Mesothelial cell of epicardium (in vitro differentiated cells): Measurements from ENCODE around the gene SNCA. TPM values are rescaled to one million over a fixed set of nuclear protein-coding genes. Genes with fewer than 3 reads are reported as not detected.

ENCODE experiments used
- DNase-seq, 2 experiments: peaks; one replicate each; pipeline ENCODE4 v3.0.0; 2021; ENCODE audit warnings: low spot score in 2 of 2; ENCODE audit not compliant: unreplicated experiment in 2 of 2
- H3K27ac Mint-ChIP-seq: 2 replicates; pipeline ENCODE4 v1.8.0; 2021; ENCODE audit warnings: mixed read lengths
- H3K27me3 Mint-ChIP-seq: 2 replicates; pipeline ENCODE4 v1.8.0; 2021; ENCODE audit warnings: low read depth, mixed read lengths
- H3K36me3 Mint-ChIP-seq: 2 replicates; pipeline ENCODE4 v1.8.0; 2021; ENCODE audit warnings: mixed read lengths
- H3K4me1 Mint-ChIP-seq: 2 replicates; pipeline ENCODE4 v1.8.0; 2021; ENCODE audit warnings: mixed read lengths
- H3K4me3 Mint-ChIP-seq: 2 replicates; pipeline ENCODE4 v1.8.0; 2021; ENCODE audit warnings: mild to moderate bottlenecking, moderate library complexity, mixed read lengths
- H3K9me3 Mint-ChIP-seq: 2 replicates; pipeline ENCODE4 v1.8.0; 2021; ENCODE audit warnings: mixed read lengths
- CTCF ChIP-seq: fragments of 200-600 bp; sonication (generic); IDR thresholded peaks from one replicate; pipeline ENCODE4 v1.5.0; 2021; ENCODE audit warnings: antibody characterized with exemption; ENCODE audit not compliant: unreplicated experiment
- total RNA-seq: library from RNA; stranded (reverse); gene quantifications from 3 replicates; pipeline ENCODE4 v1.2.1, GENCODE V29; 2021

The SNCA gene
- total RNA-seq, 1 donor from 2014 or later, result 14.8 TPM

- Mint-ChIP-seq H3K4me1 (peaks cover 22% of the 10 kb centered on the region), H3K9me3 (peaks cover 3% of the 10 kb centered on the region), H3K36me3 (peaks cover 16% of the 10 kb centered on the region), H3K27ac (no peak overlapping the region), H3K4me3 (no peak overlapping the region), H3K27me3 (no peaks in the 10 kb centered on the region)
- TF ChIP-seq CTCF, result no peak
- DNase-seq, result no peak
Measured at GRCh38 chr4:89820010-89820409, 17.0 kb downstream of the SNCA start.

- no peak overlapping the region for H3K4me3 Mint-ChIP-seq
- no peak for DNase-seq
- H3K4me1 Mint-ChIP-seq, result peaks cover 11% of the 10 kb centered on the region
- no peaks in the 10 kb centered on the region for H3K27me3 Mint-ChIP-seq
- peaks cover 9% of the 10 kb centered on the region for H3K9me3 Mint-ChIP-seq
- H3K27ac Mint-ChIP-seq, result no peak overlapping the region
- H3K36me3 Mint-ChIP-seq, result peaks cover 9% of the 10 kb centered on the region
- no peak for TF ChIP-seq CTCF
Measured at GRCh38 chr4:89814362-89814761, 22.6 kb downstream of the SNCA start.

- no peaks in the 10 kb centered on the region for H3K27me3 Mint-ChIP-seq
- no peak overlapping the region for H3K4me3 Mint-ChIP-seq
- DNase-seq, result no peak
- H3K4me1 Mint-ChIP-seq, result peaks cover 5% of the 10 kb centered on the region
- no peak overlapping the region for H3K27ac Mint-ChIP-seq
- no peak for TF ChIP-seq CTCF
- H3K36me3 Mint-ChIP-seq, result peaks cover 9% of the 10 kb centered on the region
- H3K9me3 Mint-ChIP-seq, result peaks cover 9% of the 10 kb centered on the region
Measured at GRCh38 chr4:89813197-89813596, 23.8 kb downstream of the SNCA start.

GRCh38 chr4:89807441-89808140 is 29.4 kb downstream of the SNCA start:
- peaks cover 7% of the 10 kb centered on the region for H3K36me3 Mint-ChIP-seq
- no peak overlapping the region for H3K4me3 Mint-ChIP-seq
- peaks cover 9% of the 10 kb centered on the region for H3K9me3 Mint-ChIP-seq
- no peak for DNase-seq
- H3K4me1 Mint-ChIP-seq, result peaks cover 32% of the 10 kb centered on the region
- H3K27me3 Mint-ChIP-seq, result no peaks in the 10 kb centered on the region
- H3K27ac Mint-ChIP-seq, result no peak overlapping the region
- TF ChIP-seq CTCF, result no peak

GRCh38 chr4:89805297-89805696 is 31.7 kb downstream of the SNCA start:
- H3K4me1 Mint-ChIP-seq, result peaks cover 36% of the 10 kb centered on the region
- no peak overlapping the region for H3K4me3 Mint-ChIP-seq
- DNase-seq, result no peak
- no peak overlapping the region for H3K27ac Mint-ChIP-seq
- no peaks in the 10 kb centered on the region for H3K27me3 Mint-ChIP-seq
- peaks cover 2% of the 10 kb centered on the region for H3K36me3 Mint-ChIP-seq
- H3K9me3 Mint-ChIP-seq, result peaks cover 6% of the 10 kb centered on the region
- TF ChIP-seq CTCF, result no peak
